ENCODE results near the gene LYRM1.
"Not testable (repeated sequence)": the region's sequence is repeated elsewhere in the genome, so short reads cannot be mapped to it uniquely, and the experiment has no call there.

Gene LYRM1

GRCh38 chr16:20900299-20901067 lies at the start of gene LYRM1, which contains the start of gene DCUN1D3:
TSS of gene LYRM1 (plus strand) at chr16:20900771. CDS start at chr16:20915556, 14,785 bp downstream.
TSS of gene DCUN1D3 (minus strand) at chr16:20900358. CDS start at chr16:20862538, 37,820 bp downstream.
- peak; percentile 98 for DNase-seq (ENCODE audit: low spot score)

GRCh38 chr16:20850981-20851380 lies 49.6 kb upstream of the LYRM1 start:
- no peak for DNase-seq (ENCODE audit: low spot score)

- peak; percentile 52 for DNase-seq (ENCODE audit: low spot score)
Measured at GRCh38 chr16:20851601-20852000, 49.0 kb upstream of the LYRM1 start.

GRCh38 chr16:20853143-20853542 lies 47.4 kb upstream of the LYRM1 start:
- no peak for DNase-seq (ENCODE audit: low spot score)

GRCh38 chr16:20853981-20854620 lies 46.5 kb upstream of the LYRM1 start:
- DNase-seq (ENCODE audit: low spot score), result no peak

GRCh38 chr16:20854963-20855362 lies 45.6 kb upstream of the LYRM1 start:
- no peak for DNase-seq (ENCODE audit: low spot score)

GRCh38 chr16:20857281-20857680 lies 43.3 kb upstream of the LYRM1 start:
- DNase-seq (ENCODE audit: low spot score), result no peak

GRCh38 chr16:20859229-20859628 lies 41.3 kb upstream of the LYRM1 start:
- no peak for DNase-seq (ENCODE audit: low spot score)

GRCh38 chr16:20859699-20860098 lies 40.9 kb upstream of the LYRM1 start:
- no peak for DNase-seq (ENCODE audit: low spot score)

GRCh38 chr16:20860361-20860760 lies 40.2 kb upstream of the LYRM1 start:
- DNase-seq (ENCODE audit: low spot score), result no peak

GRCh38 chr16:20860995-20861394 lies 39.6 kb upstream of the LYRM1 start:
- DNase-seq (ENCODE audit: low spot score), result not testable (repeated sequence)

GRCh38 chr16:20862162-20862960 lies 38.2 kb upstream of the LYRM1 start:
- no peak for DNase-seq (ENCODE audit: low spot score)

GRCh38 chr16:20864376-20864775 lies 36.2 kb upstream of the LYRM1 start:
- DNase-seq (ENCODE audit: low spot score), result not testable (repeated sequence)

GRCh38 chr16:20865420-20866131 lies 35.0 kb upstream of the LYRM1 start:
- peak; percentile 81 for DNase-seq (ENCODE audit: low spot score)

- peak; percentile 87 for DNase-seq (ENCODE audit: low spot score)
Measured at GRCh38 chr16:20866145-20866772, 34.3 kb upstream of the LYRM1 start.

- DNase-seq (ENCODE audit: low spot score), result no peak
Measured at GRCh38 chr16:20866801-20867200, 33.8 kb upstream of the LYRM1 start.

GRCh38 chr16:20867585-20867984 lies 33.0 kb upstream of the LYRM1 start:
- no peak for DNase-seq (ENCODE audit: low spot score)

GRCh38 chr16:20868890-20869289 lies 31.7 kb upstream of the LYRM1 start:
- DNase-seq (ENCODE audit: low spot score), result no peak

GRCh38 chr16:20870122-20870820 lies 30.3 kb upstream of the LYRM1 start:
- no peak for DNase-seq (ENCODE audit: low spot score)

- DNase-seq (ENCODE audit: low spot score), result no peak
Measured at GRCh38 chr16:20871258-20871657, 29.3 kb upstream of the LYRM1 start.
